NCI-H1092 treated with DMSO at 0.1 percent for 48 hours (cell line): ENCODE data around the gene UBL5.

Source experiments
- DNase-seq: peaks from one replicate; lab custom pipeline; 2025; lab: John Stamatoyannopoulos, UW

UBL5 gene

GRCh38 chr19:9854282-9854846, 26.6 kb downstream of the UBL5 start:
- no peak for DNase-seq

GRCh38 chr19:9856609-9857008, 28.9 kb downstream of the UBL5 start:
- no peak for DNase-seq

GRCh38 chr19:9857076-9857721, 29.5 kb downstream of the UBL5 start:
- DNase-seq: no peak

DNA sequence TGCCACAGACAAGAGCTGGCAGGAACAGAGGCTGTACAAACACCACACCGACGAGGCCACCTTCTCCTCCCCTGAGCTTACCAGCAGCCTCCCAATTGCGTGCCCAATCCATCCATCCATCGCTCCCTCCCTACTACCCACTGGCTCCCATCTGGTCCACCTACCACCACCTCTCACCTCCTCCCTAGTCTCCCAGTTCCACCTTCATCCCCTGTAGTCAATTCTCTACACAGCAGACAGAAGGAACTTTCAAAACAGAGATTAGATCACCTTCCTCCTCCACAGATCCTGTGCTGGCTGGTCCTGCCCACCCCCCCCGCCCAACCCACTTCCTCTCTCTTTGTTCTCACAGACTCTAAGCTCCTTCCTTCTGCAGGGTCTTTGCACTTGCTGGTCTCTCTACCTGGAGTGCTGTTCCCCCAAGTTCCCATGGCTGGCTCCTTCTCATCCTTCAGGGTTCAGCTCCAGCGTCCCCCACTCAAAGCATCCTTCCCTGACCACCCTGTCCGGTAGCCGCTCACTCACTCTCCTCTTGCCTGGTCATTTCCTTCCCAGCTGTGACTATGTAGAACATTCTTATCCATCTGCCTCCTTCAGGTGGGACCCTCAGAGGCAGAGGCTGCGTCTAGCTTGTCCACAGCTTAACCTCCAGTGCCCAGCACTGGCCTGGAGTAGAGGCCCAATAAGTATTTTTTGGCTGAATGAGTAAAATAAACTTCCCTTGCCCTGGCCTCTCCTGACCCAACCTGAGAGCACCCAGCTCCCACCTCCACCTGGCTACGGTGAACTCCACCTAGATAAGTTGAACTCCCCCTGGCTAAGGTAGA, 30.4 kb downstream of the UBL5 start:
- no peak for DNase-seq

DNA sequence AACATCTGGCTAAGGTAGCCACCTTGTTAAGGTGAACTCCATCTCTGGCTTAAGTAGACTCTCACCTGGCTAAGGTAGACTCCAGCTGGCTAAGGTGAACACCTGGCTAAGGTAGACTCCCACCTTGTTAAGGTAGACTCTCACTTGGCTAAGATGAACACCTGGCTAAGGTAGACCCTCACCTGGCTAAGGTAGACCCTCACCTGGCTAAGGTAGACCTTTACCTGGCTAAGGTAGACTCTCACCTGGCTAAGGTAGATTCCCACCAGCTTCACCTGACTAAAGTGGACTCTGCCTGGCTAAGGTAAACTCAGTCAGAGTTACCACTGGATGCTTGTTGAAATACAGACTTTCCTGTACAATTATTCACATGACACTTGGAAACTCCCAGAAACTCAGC, 31.0 kb downstream of the UBL5 start:
- DNase-seq: no peak

DNA sequence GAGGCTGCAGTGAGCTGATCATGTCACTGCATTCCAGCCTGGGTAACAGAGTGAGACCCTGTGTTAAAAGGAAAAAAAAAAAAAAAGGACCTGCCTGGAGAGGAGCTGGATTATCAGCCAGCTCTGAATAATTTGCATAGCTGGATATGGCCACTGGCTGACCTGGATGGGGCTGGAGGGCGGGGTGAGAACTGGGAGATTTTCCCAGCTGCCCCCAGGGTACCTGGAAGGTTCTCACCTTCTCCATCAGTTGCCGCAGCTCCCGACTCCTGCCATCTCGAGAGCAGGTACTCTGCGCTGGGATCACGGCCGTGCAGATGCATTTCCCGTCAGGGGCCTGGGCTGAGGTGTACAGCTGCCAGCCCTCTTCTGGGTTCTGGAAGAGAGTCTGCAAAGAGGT, 32.7 kb downstream of the UBL5 start:
- no peak for DNase-seq

DNA sequence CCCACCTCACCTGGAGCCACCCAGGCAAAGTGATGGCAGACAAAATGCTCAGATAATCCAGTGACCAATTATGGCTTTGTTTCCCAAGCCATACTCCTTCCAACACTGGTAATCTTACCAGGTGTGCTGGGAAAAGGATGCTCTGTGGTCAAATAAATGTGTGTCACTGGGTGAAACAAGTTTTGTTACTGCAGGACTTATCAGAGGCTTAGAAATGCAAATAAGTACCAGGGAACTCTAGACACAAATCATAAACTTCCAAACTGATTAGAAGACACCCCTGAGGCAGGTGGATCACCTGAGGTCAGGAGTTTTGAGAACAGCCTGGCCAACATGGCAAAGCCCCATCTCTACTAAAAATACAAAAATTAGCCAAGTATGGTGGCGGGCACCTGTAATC, 33.8 kb downstream of the UBL5 start:
- no peak for DNase-seq

DNA sequence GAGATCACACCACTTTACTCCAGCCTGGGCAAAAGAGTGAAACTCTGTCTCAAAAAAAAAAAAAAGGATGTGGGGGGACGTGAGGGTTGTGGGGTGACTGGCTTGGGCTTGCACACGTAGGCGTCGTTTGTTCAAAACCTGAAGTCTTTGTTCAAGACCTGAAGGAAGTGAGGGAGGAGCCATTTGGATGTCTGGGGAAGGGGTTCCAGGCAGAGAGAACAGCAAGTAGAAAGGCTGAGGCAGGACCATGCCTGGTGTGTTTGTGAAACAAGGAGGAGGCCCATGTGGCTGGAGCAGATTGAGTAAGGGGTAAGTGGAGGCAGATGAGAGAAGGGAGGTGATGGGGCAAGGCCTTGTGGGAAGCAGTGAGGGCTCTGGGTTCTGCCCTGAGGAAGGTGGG, 35.2 kb downstream of the UBL5 start:
- no peak for DNase-seq

- DNase-seq: no peak
Measured at GRCh38 chr19:9863759-9864158, 36.0 kb downstream of the UBL5 start.

- DNase-seq: no peak
Measured at GRCh38 chr19:9865732-9866501, 38.2 kb downstream of the UBL5 start.

DNA sequence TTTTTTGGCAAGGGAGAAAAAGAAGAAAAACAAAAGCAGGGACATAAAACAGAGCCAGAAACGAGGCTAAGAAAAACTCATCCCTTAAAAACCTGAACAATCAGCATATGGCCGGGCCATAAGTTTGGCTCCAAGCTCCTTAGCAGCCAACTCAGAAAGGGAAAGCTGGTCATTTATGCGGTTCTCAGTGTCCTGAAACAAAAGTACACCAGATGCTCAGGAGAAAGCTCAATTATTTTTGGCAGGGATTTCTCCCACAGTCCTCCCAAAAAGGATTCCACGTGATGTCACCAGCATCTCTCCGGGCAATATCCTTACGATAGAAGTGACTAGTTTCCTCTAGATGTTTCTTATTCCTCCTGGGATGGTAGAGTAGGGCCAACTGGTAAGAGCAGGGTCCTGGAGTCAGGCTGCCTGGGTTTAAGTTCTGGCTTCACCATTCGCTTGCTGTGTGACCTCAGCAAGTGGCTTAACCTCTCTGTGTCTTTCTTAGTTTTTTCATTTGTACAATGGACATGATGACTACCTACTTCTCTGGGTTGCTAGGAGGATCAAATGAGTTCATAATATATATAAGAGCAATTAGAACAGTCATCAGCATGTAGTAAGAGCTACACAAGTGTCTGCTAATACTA, 41.4 kb downstream of the UBL5 start:
- DNase-seq: no peak

DNA sequence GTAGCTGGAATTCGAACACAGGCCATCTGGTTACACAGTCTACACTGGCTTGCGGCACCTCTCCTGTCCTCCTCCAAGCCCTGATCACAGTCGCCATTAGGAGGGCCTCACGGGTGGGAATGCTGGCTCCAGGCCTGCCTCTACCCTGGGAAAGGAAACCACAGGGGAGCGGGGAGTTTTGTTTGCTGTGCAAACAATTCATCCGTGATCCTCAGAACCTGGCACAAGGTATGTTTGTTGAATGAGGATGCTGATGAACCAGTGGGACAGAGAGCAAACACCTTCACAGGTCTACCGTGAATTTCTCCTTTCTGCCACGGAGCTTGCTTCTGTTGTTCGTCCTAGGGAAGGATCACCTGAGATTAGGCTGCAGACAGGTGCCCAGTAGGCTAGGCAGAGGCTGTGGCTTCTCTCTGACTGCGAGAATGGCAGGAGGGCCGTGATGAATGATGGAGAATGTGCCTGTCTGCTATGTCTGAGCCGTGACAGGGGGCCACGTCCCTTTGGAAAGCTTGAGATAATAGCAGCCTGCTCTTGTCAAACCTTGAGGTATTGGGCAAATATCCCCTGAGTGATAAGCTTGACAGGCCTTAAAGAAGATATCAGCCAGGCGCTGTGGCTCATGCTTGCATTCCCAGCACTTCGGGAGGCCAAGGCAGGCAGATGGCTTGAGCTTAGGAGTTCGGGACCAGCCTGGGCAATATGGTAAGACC, 44.1 kb downstream of the UBL5 start:
- peak; percentile 51 for DNase-seq

GRCh38 chr19:9872618-9873242, 45.0 kb downstream of the UBL5 start:
- no peak for DNase-seq

DNA sequence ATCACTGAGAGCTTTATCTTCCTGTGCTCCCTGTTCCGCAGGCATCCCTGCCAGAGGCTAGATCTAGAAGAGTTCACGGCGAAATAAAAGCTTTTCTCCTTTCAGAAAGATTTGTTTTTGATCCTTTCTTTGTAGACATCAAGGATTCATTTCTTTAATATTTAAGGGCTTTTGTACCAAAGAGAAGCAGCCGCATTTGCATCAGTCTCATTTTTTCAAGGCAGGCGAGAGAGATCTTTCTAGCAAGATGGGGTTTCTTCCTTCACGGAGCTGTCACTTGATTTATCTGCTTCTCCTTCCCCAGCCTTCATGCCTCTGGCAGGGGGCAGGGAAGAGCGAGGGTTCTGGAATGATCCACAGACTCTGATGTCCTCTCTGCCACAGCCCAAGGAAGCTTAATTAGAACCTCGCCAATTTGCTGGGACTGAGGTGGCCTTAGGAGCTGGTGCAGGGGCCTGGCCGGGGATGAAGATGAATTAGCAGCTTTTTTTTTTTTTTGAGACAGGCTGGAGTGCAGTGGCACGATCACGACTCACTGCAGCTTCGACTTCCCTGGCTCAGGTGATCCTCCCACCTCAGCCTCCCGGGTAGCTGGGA, 47.4 kb downstream of the UBL5 start:
- no peak for DNase-seq

DNA sequence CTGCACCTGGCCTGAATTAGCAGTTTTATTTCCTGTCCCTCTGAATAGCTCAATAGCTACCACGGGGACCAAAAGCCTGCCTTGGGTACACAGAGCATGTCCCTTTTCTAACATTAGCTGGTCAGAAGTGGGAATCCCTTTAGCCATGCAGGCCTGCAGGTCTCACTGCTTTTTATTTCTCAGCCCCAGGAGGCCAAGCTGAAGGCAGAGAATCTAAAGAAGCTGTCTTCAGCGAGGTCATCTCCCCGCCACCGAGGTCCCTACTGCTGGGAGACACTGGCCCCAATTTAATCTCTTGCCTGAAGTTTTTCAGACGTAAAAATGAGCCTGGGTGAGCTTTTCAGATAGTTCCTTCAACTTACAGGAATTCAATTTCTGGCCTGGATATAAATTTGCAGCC, 48.1 kb downstream of the UBL5 start:
- DNase-seq: no peak

- DNase-seq: no peak
Measured at GRCh38 chr19:9877780-9878510, 50.2 kb downstream of the UBL5 start.

GRCh38 chr19:9878511-9879196, 50.9 kb downstream of the UBL5 start:
- DNase-seq: no peak
